HepG2 (cell line): ENCODE data around the gene ANP32A. TPM values are rescaled to one million over a fixed set of nuclear protein-coding genes. Genes with fewer than 3 reads are reported as not detected.

Experiments
- AKAP8 ChIP-seq: sonication (generic); formaldehyde crosslinking; IDR thresholded peaks from 2 replicates; pipeline ENCODE4 v1.5.1; 2020; ENCODE audit warnings: mild to moderate bottlenecking, missing genetic modification reagents
- HMG20A ChIP-seq: IDR thresholded peaks from 2 replicates; pipeline ENCODE4 v1.6.1; 2016; ENCODE audit warnings: borderline replicate concordance
- MBD4 ChIP-seq: IDR thresholded peaks from 2 replicates; pipeline ENCODE4 v1.6.1; 2012; ENCODE audit warnings: low read length, inconsistent platforms, borderline replicate concordance
- NAIF1 ChIP-seq: sonication (generic); formaldehyde crosslinking; IDR thresholded peaks from 2 replicates; pipeline ENCODE4 v1.5.0; 2020; ENCODE audit warnings: mild to moderate bottlenecking, missing genetic modification reagents, borderline replicate concordance
- NFE2L2 ChIP-seq: fragments of 150-350 bp; IDR thresholded peaks from 2 replicates; pipeline ENCODE4 v1.6.1; 2014; ENCODE audit warnings: low read length
- TP53 ChIP-seq: sonication (generic); formaldehyde crosslinking; conservative IDR thresholded peaks from 2 replicates; pipeline ENCODE4 v1.4.0; 2020; ENCODE audit warnings: missing genetic modification reagents
- YY1 ChIP-seq: IDR thresholded peaks from 2 replicates; pipeline ENCODE4 v1.6.1; 2011; ENCODE audit warnings: low read length, low read depth, moderate library complexity, mild to moderate bottlenecking; ENCODE audit not compliant: insufficient read depth, insufficient replicate concordance
- ZNF274 ChIP-seq: sonication (generic); formaldehyde crosslinking; IDR thresholded peaks from 2 replicates; pipeline ENCODE4 v1.5.1; 2020; ENCODE audit warnings: mild to moderate bottlenecking, missing genetic modification reagents
- ZNF329 ChIP-seq: sonication (generic); formaldehyde crosslinking; IDR thresholded peaks from 2 replicates; pipeline ENCODE4 v1.9.0; 2021; ENCODE audit warnings: low read depth, mild to moderate bottlenecking, missing genetic modification reagents
- ZNF484 ChIP-seq: sonication (generic); formaldehyde crosslinking; IDR thresholded peaks from 2 replicates; pipeline ENCODE4 v1.5.1; 2020; ENCODE audit warnings: mild to moderate bottlenecking, low read depth, missing genetic modification reagents, borderline replicate concordance
- ZNF691 ChIP-seq: sonication (generic); formaldehyde crosslinking; IDR thresholded peaks from 2 replicates; pipeline ENCODE4 v1.4.0; 2020; ENCODE audit warnings: missing genetic modification reagents, low read depth, mild to moderate bottlenecking, borderline replicate concordance
- ZSCAN29 ChIP-seq: sonication (generic); formaldehyde crosslinking; conservative IDR thresholded peaks from 2 replicates; pipeline ENCODE4 v1.4.0; 2020; ENCODE audit warnings: mild to moderate bottlenecking, missing genetic modification reagents
- polyA plus RNA-seq, 8 experiments: library from polyadenylated mRNA; depleted of rRNA in 3 of 8; stranded (reverse) in 7 of 8; unstranded in 1 of 8; fragments of >200 nt; fragmentation: Illumina TruSeq in 4 of 8; extraction: Trizol in 4 of 8; gene quantifications; 2 replicates each; pipeline versions ENCODE4 v1.2.1 to v1.2.3, GENCODE V29; 2011 to 2016; ENCODE audit warnings: low read depth in 4 of 8, missing spikeins in 1 of 8, mixed read lengths in 1 of 8; ENCODE audit not compliant: insufficient read depth in 1 of 8
- total RNA-seq, 5 experiments: library from RNA; depleted of rRNA; stranded (reverse); fragments of >200 nt; fragmentation: Illumina TruSeq; extraction: Trizol; gene quantifications; 2 replicates each; pipeline ENCODE4 v1.2.3, GENCODE V29; 2016; ENCODE audit warnings: low read depth in 1 of 5
- TF ChIP-seq, protein P1 (sequence below): sonication (generic); formaldehyde crosslinking; IDR thresholded peaks from 2 replicates; pipeline ENCODE4 v1.5.0; 2020; ENCODE audit warnings: missing genetic modification reagents
- TF ChIP-seq, protein P2 (sequence below), 2 experiments: fragments of 450-650 bp in 1 of 2; sonication (generic) in 1 of 2; formaldehyde crosslinking; IDR thresholded peaks; 2 replicates each; pipeline versions ENCODE4 v1.5.0 to v1.8.0; 2020 to 2022; ENCODE audit warnings: mild to moderate bottlenecking in 1 of 2, missing genetic modification reagents in 1 of 2

Gene ANP32A
- total and polyA plus RNA-seq, 2 of the 13 experiments (the other 11 are each of a cell fraction or from before 2014, with no cell fraction given) = 60.6 to 206 TPM

GRCh38 chr15:68819495-68820294 lies 1.0 kb downstream of the ANP32A start (continued):
- TF ChIP-seq NFE2L2 (no peak), NAIF1 (CRISPR knock-in tag) (0 out of 2 replicates have a peak, but pooled peaks have one; percentile 9), ZNF274 (CRISPR knock-in tag) (no peak), YY1 (peak; percentile 47), TP53 (no peak), ZNF329 (CRISPR knock-in tag) (no peak), ZNF691 (CRISPR knock-in tag) (no peak), ZNF484 (CRISPR knock-in tag) (0 out of 2 replicates have a peak, but pooled peaks have one; percentile 43), ZSCAN29 (no peak; the same call in 1 of the 2 replicates), AKAP8 (CRISPR knock-in tag) (no peak), HMG20A (no peak), MBD4 (no peak)
- TF ChIP-seq, protein P1, sequence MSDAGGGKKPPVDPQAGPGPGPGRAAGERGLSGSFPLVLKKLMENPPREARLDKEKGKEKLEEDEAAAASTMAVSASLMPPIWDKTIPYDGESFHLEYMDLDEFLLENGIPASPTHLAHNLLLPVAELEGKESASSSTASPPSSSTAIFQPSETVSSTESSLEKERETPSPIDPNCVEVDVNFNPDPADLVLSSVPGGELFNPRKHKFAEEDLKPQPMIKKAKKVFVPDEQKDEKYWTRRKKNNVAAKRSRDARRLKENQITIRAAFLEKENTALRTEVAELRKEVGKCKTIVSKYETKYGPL (CRISPR knock-in tag) = no peak
- TF ChIP-seq, protein P2, sequence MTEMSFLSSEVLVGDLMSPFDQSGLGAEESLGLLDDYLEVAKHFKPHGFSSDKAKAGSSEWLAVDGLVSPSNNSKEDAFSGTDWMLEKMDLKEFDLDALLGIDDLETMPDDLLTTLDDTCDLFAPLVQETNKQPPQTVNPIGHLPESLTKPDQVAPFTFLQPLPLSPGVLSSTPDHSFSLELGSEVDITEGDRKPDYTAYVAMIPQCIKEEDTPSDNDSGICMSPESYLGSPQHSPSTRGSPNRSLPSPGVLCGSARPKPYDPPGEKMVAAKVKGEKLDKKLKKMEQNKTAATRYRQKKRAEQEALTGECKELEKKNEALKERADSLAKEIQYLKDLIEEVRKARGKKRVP (CRISPR knock-in tag; IDR thresholded peaks at IDR 0.05) = no peak
